ENCODE results near the gene DDB1. TPM values are rescaled to one million over a fixed set of nuclear protein-coding genes. Genes with fewer than 3 reads are reported as not detected.

The DDB1 gene
- total and polyA plus RNA-seq, 2 of the 13 experiments (the other 11 are each of a cell fraction or from before 2014, with no cell fraction given), result 217 to 266 TPM

DNA sequence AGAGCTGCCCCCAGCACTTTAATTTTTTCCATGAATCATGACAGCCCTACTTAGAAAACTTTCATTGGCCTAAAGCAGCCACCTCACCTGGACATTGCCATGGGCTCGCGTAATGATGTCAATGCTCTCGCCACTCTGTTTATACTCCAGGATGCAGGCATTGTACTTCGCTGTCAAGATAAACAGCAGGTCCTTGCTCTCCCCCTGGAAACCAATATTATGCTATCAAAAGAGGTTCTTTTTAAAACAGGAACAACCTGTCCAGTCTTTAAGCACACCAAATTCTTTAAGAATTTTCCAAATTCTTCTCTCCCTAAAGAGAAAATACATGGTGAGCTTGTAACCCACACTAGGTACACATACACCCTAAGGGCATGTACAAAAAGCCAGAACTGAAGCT, 3.0 kb downstream of the DDB1 start:
- Histone ChIP-seq H3K9ac (ENCODE audit: insufficient read depth, low read depth, low read length) (no peak overlapping the region), H3K4me1 (ENCODE audit: insufficient read depth, low read length) (peaks cover 52% of the 10 kb centered on the region), H3K4me2 (ENCODE audit: low read depth, low read length) (no peak overlapping the region), H3K36me3 (replicated peaks in 1 of 2; ENCODE audit: control insufficient read depth in 1 of 2, insufficient read depth in 2 of 2, low read length in 2 of 2) (peaks cover 18 to 52% of the 10 kb centered on the region in 2 experiments), H3K27ac (ENCODE audit: extremely low read length, insufficient read depth, low read length) (no peak overlapping the region), H3K79me2 (ENCODE audit: insufficient read depth, low read length) (peaks cover 79% of the 10 kb centered on the region), H4K20me1 (ENCODE audit: insufficient read depth, low read length) (peaks cover 27% of the 10 kb centered on the region), H2AFZ (ENCODE audit: low read length) (no peak overlapping the region), H3K27me3 (ENCODE audit: control insufficient read depth in 1 of 2, insufficient read depth in 2 of 2, low read length in 2 of 2) (no peaks in the 10 kb centered on the region; a peak in 1 of 5 replicates), H3K4me3 (replicated peaks in 1 of 3; ENCODE audit: insufficient read depth in 1 of 3, low read depth in 2 of 3, low read length in 3 of 3) (no peak overlapping the region), H3K9me3 (ENCODE audit: low read length) (no peaks in the 10 kb centered on the region)
- in situ Hi-C loops (cut with HindIII; ENCODE audit: extremely low pct_ligation_motif_present, low pct_unique_long_range_greater_than_20kb) (no loop called here), intact Hi-C loops (cut with micrococcal nuclease; ENCODE audit: unreplicated experiment) (loop anchor here (10.0 kb wide), 1 partner anchor 75 kb away; no protein-coding TSS in a partner anchor)
- ChIA-PET CTCF (ENCODE audit: low intra/inter-chr PET ratio, low total read pairs) (no interaction called here), POLR2A (interaction anchor here (0.5 kb wide), 1 partner anchor 99 kb away, joined by 3 read pairs; no protein-coding TSS in a partner anchor)
- 96% methylated on average over 4 of the region's 4 CpGs for WGBS (ENCODE audit: low lambda C conversion rate)
- TF ChIP-seq GTF3A (CRISPR knock-in tag; conservative IDR thresholded peaks at IDR 0.05) (no peak), ZSCAN20 (CRISPR knock-in tag; IDR thresholded peaks at IDR 0.05; ENCODE audit: borderline replicate concordance) (no peak), CBX1 (IDR thresholded peaks at IDR 0.05; ENCODE audit: low read depth) (no peak), ATAD3A (CRISPR knock-in tag; IDR thresholded peaks at IDR 0.05) (no peak), DNMT1 (CRISPR knock-in tag; IDR thresholded peaks at IDR 0.05) (no peak), SIN3A (IDR thresholded peaks at IDR 0.05; ENCODE audit: borderline replicate concordance, low read depth, low read length) (no peak), FIP1L1 (IDR thresholded peaks at IDR 0.05; ENCODE audit: borderline replicate concordance, insufficient read depth, low read depth, low read length) (no peak), ZNF510 (CRISPR knock-in tag; IDR thresholded peaks at IDR 0.05; ENCODE audit: low read depth) (no peak), SOX13 (IDR thresholded peaks at IDR 0.05) (no peak), SOX13 (CRISPR knock-in tag; conservative IDR thresholded peaks at IDR 0.05 in 1 of 2, IDR thresholded peaks at IDR 0.05 in 1 of 2) (no peak), ZNF160 (CRISPR knock-in tag; IDR thresholded peaks at IDR 0.05) (no peak), ZNF569 (CRISPR knock-in tag; IDR thresholded peaks at IDR 0.05; ENCODE audit: borderline replicate concordance) (no peak)
- TF ChIP-seq, protein P1, sequence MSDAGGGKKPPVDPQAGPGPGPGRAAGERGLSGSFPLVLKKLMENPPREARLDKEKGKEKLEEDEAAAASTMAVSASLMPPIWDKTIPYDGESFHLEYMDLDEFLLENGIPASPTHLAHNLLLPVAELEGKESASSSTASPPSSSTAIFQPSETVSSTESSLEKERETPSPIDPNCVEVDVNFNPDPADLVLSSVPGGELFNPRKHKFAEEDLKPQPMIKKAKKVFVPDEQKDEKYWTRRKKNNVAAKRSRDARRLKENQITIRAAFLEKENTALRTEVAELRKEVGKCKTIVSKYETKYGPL (CRISPR knock-in tag; IDR thresholded peaks at IDR 0.05), result no peak
- DNase-seq (ENCODE audit: low spot score), result no peak
- BruUV-seq (replicated peaks), result no TSS peak
- no peak for ATAC-seq
- no peak for FAIRE-seq
